ENCODE measurements around the gene ZFYVE27.

- TF ChIP-seq POLR2AphosphoS5 (IDR thresholded peaks at IDR 0.05; ENCODE audit: borderline replicate concordance, low read depth, low read length) (no peak), EZH2 (IDR thresholded peaks at IDR 0.05) (no peak), FOXP2 (optimal IDR thresholded peaks at IDR 0.05; ENCODE audit: control extremely low read depth, extremely low read length, insufficient read depth) (no peak)
These were observed 64.5 kb downstream of the ZFYVE27 start for GRCh38 chr10:97801422-97801821.
